ENCODE measurements around the gene PKDCC. TPM values are rescaled to one million over a fixed set of nuclear protein-coding genes. Genes with fewer than 3 reads are reported as not detected.
A peak's percentile ranks its signal among the peaks of the same experiment; 100 is the strongest.

Gene PKDCC
- total and polyA plus RNA-seq, 2 of the 13 experiments (the other 11 are each of a cell fraction or from before 2014, with no cell fraction given): 52.6 to 58.8 TPM

- TF ChIP-seq TAF15 (IDR thresholded peaks at IDR 0.05; ENCODE audit: low read depth, low read length, poor library complexity, severe bottlenecking): no peak
- peak; percentile 17; the same call in 1 of the 2 replicates for TF ChIP-seq ZBTB38 (CRISPR knock-in tag; IDR thresholded peaks at IDR 0.05)
- no peak for TF ChIP-seq ZSCAN30 (CRISPR knock-in tag; IDR thresholded peaks at IDR 0.05)
- TF ChIP-seq POLR2AphosphoS5 (IDR thresholded peaks at IDR 0.05; ENCODE audit: low read depth, low read length): no peak
- no peak for TF ChIP-seq SOX6 (IDR thresholded peaks at IDR 0.05)
- 0 out of 2 replicates have a peak, but pooled peaks have one; percentile 18 for TF ChIP-seq SOX6 (CRISPR knock-in tag; IDR thresholded peaks at IDR 0.05)
- TF ChIP-seq SMARCC2 (IDR thresholded peaks at IDR 0.05): no peak
- no peak for TF ChIP-seq CBX2 (IDR thresholded peaks at IDR 0.05; ENCODE audit: low read depth, low read length)
- TF ChIP-seq CBX2 (CRISPR knock-in tag; IDR thresholded peaks at IDR 0.05; ENCODE audit: low read depth): peak; percentile 60; the same call in 1 of the 2 replicates
- TF ChIP-seq, protein P1, sequence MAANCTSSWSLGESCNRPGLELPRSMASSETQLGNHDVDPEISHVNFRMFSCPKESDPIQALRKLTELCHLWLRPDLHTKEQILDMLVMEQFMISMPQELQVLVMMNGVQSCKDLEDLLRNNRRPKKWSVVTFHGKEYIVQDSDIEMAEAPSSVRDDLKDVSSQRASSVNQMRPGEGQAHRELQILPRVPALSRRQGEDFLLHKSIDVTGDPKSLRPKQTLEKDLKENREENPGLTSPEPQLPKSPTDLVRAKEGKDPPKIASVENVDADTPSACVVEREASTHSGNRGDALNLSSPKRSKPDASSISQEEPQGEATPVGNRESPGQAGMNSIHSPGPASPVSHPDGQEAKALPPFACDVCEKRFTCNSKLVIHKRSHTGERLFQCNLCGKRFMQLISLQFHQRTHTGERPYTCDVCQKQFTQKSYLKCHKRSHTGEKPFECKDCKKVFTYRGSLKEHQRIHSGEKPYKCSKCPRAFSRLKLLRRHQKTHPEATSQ (CRISPR knock-in tag; IDR thresholded peaks at IDR 0.05; ENCODE audit: borderline replicate concordance): no peak
- TF ChIP-seq ZNF510 (CRISPR knock-in tag; IDR thresholded peaks at IDR 0.05; ENCODE audit: low read depth): no peak
- TF ChIP-seq RXRB (CRISPR knock-in tag; IDR thresholded peaks at IDR 0.05; ENCODE audit: borderline replicate concordance): peak; percentile 59; the same call in 1 of the 2 replicates
- peak; percentile 48; the same call in 1 of the 2 replicates for TF ChIP-seq ZNF331 (CRISPR knock-in tag; IDR thresholded peaks at IDR 0.05)
- TF ChIP-seq ZNF550 (CRISPR knock-in tag; IDR thresholded peaks at IDR 0.05; ENCODE audit: borderline replicate concordance): no peak
- no peak for TF ChIP-seq ZNF101 (CRISPR knock-in tag; IDR thresholded peaks at IDR 0.05; ENCODE audit: borderline replicate concordance, low read depth)
- no peak for TF ChIP-seq ZBTB14 (CRISPR knock-in tag; IDR thresholded peaks at IDR 0.05)
- TF ChIP-seq SSRP1 (CRISPR knock-in tag; IDR thresholded peaks at IDR 0.05): peak; percentile 17; the same call in 1 of the 2 replicates
- peak; percentile 25; the same call in 1 of the 2 replicates for TF ChIP-seq ZNF782 (CRISPR knock-in tag; IDR thresholded peaks at IDR 0.05; ENCODE audit: borderline replicate concordance)
- no peak for TF ChIP-seq POLR2G (IDR thresholded peaks at IDR 0.05; ENCODE audit: low read depth, low read length)
- TF ChIP-seq HCFC1 (IDR thresholded peaks at IDR 0.05; ENCODE audit: low read depth, low read length): no peak
- 0 out of 2 replicates have a peak, but pooled peaks have one; percentile 30 for TF ChIP-seq ZSCAN22 (CRISPR knock-in tag; IDR thresholded peaks at IDR 0.05)
- TF ChIP-seq STAG1 (CRISPR knock-in tag; IDR thresholded peaks at IDR 0.05): peak; percentile 14; the same call in 1 of the 2 replicates
- peak; percentile 83; the same call in 1 of the 2 replicates for TF ChIP-seq FOXK1 (CRISPR knock-in tag; IDR thresholded peaks at IDR 0.05; ENCODE audit: borderline replicate concordance, low read depth)
- TF ChIP-seq FOXP1 (IDR thresholded peaks at IDR 0.05): no peak
- peak; percentile 90 for TF ChIP-seq FOXP1 (CRISPR knock-in tag; IDR thresholded peaks at IDR 0.05)
- TF ChIP-seq MAFF (IDR thresholded peaks at IDR 0.05; ENCODE audit: low read depth, low read length): no peak
- TF ChIP-seq FOXA1 (IDR thresholded peaks at IDR 0.05): peak; percentile 77
- peak; percentile 97 for TF ChIP-seq FOXA1 (CRISPR knock-in tag; IDR thresholded peaks at IDR 0.05)
- TF ChIP-seq HOXD1 (CRISPR knock-in tag; IDR thresholded peaks at IDR 0.05): no peak
These were observed 1.7 kb upstream of the PKDCC start (continued) for GRCh38 chr2:42045848-42046748.

All from HepG2 (cell line).